ENCODE results near the gene RBM38.

Gene RBM38

GRCh38 chr20:57375652-57376230, 15.5 kb upstream of the RBM38 start:
- Histone ChIP-seq H3K27me3 (ENCODE audit: control insufficient read depth in 1 of 2, insufficient read depth in 2 of 2, low read length in 2 of 2) (no peaks in the 10 kb centered on the region), H3K9me3 (ENCODE audit: low read length) (no peaks in the 10 kb centered on the region), H3K4me1 (ENCODE audit: insufficient read depth, low read length) (no peaks in the 10 kb centered on the region), H3K9ac (ENCODE audit: low read length) (no peak overlapping the region), H3K27ac (ENCODE audit: low read depth, low read length) (no peak overlapping the region), H3K36me3 (ENCODE audit: insufficient read depth, low read length) (peaks cover 68% of the 10 kb centered on the region), H3K4me3 (ENCODE audit: low read depth in 1 of 2, low read length in 2 of 2) (no peak overlapping the region)

- no peaks in the 10 kb centered on the region for H3K27me3 ChIP-seq (ENCODE audit: control insufficient read depth in 1 of 2, insufficient read depth in 2 of 2, low read length in 2 of 2)
These were observed 13.8 kb upstream of the RBM38 start for GRCh38 chr20:57377350-57377749.

GRCh38 chr20:57378107-57378506, 13.1 kb upstream of the RBM38 start:
- H3K36me3 ChIP-seq (ENCODE audit: insufficient read depth, low read length), result peaks cover 50% of the 10 kb centered on the region
- H3K9ac ChIP-seq (ENCODE audit: low read length), result no peak overlapping the region
- no peak overlapping the region for H3K4me3 ChIP-seq (ENCODE audit: low read depth in 1 of 2, low read length in 2 of 2)

More at GRCh38 chr20:57377350-57377749, 13.8 kb upstream of the RBM38 start:
- Histone ChIP-seq H3K9me3 (ENCODE audit: low read length) (no peaks in the 10 kb centered on the region), H3K36me3 (ENCODE audit: insufficient read depth, low read length) (peaks cover 54% of the 10 kb centered on the region), H3K27ac (ENCODE audit: low read depth, low read length) (no peak overlapping the region), H3K4me3 (ENCODE audit: low read depth in 1 of 2, low read length in 2 of 2) (no peak overlapping the region), H3K4me1 (ENCODE audit: insufficient read depth, low read length) (no peaks in the 10 kb centered on the region), H3K9ac (ENCODE audit: low read length) (no peak overlapping the region)

GRCh38 chr20:57378646-57379262, 12.4 kb upstream of the RBM38 start:
- no peaks in the 10 kb centered on the region for H3K4me1 ChIP-seq (ENCODE audit: insufficient read depth, low read length)
- peaks cover 44% of the 10 kb centered on the region for H3K36me3 ChIP-seq (ENCODE audit: insufficient read depth, low read length)

More at GRCh38 chr20:57378107-57378506, 13.1 kb upstream of the RBM38 start:
- no peaks in the 10 kb centered on the region for H3K9me3 ChIP-seq (ENCODE audit: low read length)
- H3K27ac ChIP-seq (ENCODE audit: low read depth, low read length), result no peak overlapping the region
- no peaks in the 10 kb centered on the region for H3K27me3 ChIP-seq (ENCODE audit: control insufficient read depth in 1 of 2, insufficient read depth in 2 of 2, low read length in 2 of 2)
- H3K4me1 ChIP-seq (ENCODE audit: insufficient read depth, low read length), result no peaks in the 10 kb centered on the region

GRCh38 chr20:57379263-57379647, 11.9 kb upstream of the RBM38 start:
- H3K27me3 ChIP-seq (ENCODE audit: control insufficient read depth in 1 of 2, insufficient read depth in 2 of 2, low read length in 2 of 2), result no peaks in the 10 kb centered on the region
- H3K36me3 ChIP-seq (ENCODE audit: insufficient read depth, low read length), result peaks cover 42% of the 10 kb centered on the region
- H3K9ac ChIP-seq (ENCODE audit: low read length), result no peak overlapping the region
- H3K27ac ChIP-seq (ENCODE audit: low read depth, low read length), result no peak overlapping the region
- H3K9me3 ChIP-seq (ENCODE audit: low read length), result no peaks in the 10 kb centered on the region
- H3K4me3 ChIP-seq (ENCODE audit: low read depth in 1 of 2, low read length in 2 of 2), result no peak overlapping the region
- no peaks in the 10 kb centered on the region for H3K4me1 ChIP-seq (ENCODE audit: insufficient read depth, low read length)

More at GRCh38 chr20:57378646-57379262, 12.4 kb upstream of the RBM38 start:
- H3K4me3 ChIP-seq (ENCODE audit: low read depth in 1 of 2, low read length in 2 of 2), result no peak overlapping the region
- no peak overlapping the region for H3K9ac ChIP-seq (ENCODE audit: low read length)
- no peaks in the 10 kb centered on the region for H3K9me3 ChIP-seq (ENCODE audit: low read length)
- no peaks in the 10 kb centered on the region for H3K27me3 ChIP-seq (ENCODE audit: control insufficient read depth in 1 of 2, insufficient read depth in 2 of 2, low read length in 2 of 2)
- H3K27ac ChIP-seq (ENCODE audit: low read depth, low read length), result no peak overlapping the region

GRCh38 chr20:57380081-57380750, 11.0 kb upstream of the RBM38 start:
- Histone ChIP-seq H3K4me3 (ENCODE audit: low read depth in 1 of 2, low read length in 2 of 2) (no peak overlapping the region), H3K27ac (ENCODE audit: low read depth, low read length) (no peak overlapping the region), H3K4me1 (ENCODE audit: insufficient read depth, low read length) (no peaks in the 10 kb centered on the region), H3K36me3 (ENCODE audit: insufficient read depth, low read length) (peaks cover 33% of the 10 kb centered on the region), H3K9me3 (ENCODE audit: low read length) (no peaks in the 10 kb centered on the region), H3K9ac (ENCODE audit: low read length) (no peak overlapping the region), H3K27me3 (ENCODE audit: control insufficient read depth in 1 of 2, insufficient read depth in 2 of 2, low read length in 2 of 2) (no peaks in the 10 kb centered on the region)

GRCh38 chr20:57381596-57382503, 9.3 kb upstream of the RBM38 start:
- no peak overlapping the region for H3K9ac ChIP-seq (ENCODE audit: low read length)
- peaks cover 17% of the 10 kb centered on the region for H3K36me3 ChIP-seq (ENCODE audit: insufficient read depth, low read length)
- peak overlapping the region; percentile 7 for H3K27ac ChIP-seq (ENCODE audit: low read depth, low read length)
- no peaks in the 10 kb centered on the region for H3K27me3 ChIP-seq (ENCODE audit: control insufficient read depth in 1 of 2, insufficient read depth in 2 of 2, low read length in 2 of 2)
- no peaks in the 10 kb centered on the region for H3K4me1 ChIP-seq (ENCODE audit: insufficient read depth, low read length)
- H3K9me3 ChIP-seq (ENCODE audit: low read length), result no peaks in the 10 kb centered on the region
- H3K4me3 ChIP-seq (ENCODE audit: low read depth in 1 of 2, low read length in 2 of 2), result no peak overlapping the region

GRCh38 chr20:57382516-57382915, 8.7 kb upstream of the RBM38 start:
- Histone ChIP-seq H3K9me3 (ENCODE audit: low read length) (no peaks in the 10 kb centered on the region), H3K9ac (ENCODE audit: low read length) (no peak overlapping the region), H3K27me3 (ENCODE audit: control insufficient read depth in 1 of 2, insufficient read depth in 2 of 2, low read length in 2 of 2) (no peaks in the 10 kb centered on the region), H3K27ac (ENCODE audit: low read depth, low read length) (no peak overlapping the region), H3K4me1 (ENCODE audit: insufficient read depth, low read length) (no peaks in the 10 kb centered on the region), H3K4me3 (ENCODE audit: low read depth in 1 of 2, low read length in 2 of 2) (no peak overlapping the region), H3K36me3 (ENCODE audit: insufficient read depth, low read length) (peaks cover 16% of the 10 kb centered on the region)

GRCh38 chr20:57383447-57384347, 7.5 kb upstream of the RBM38 start:
- Histone ChIP-seq H3K27ac (ENCODE audit: low read depth, low read length) (no peak overlapping the region), H3K4me3 (ENCODE audit: low read depth in 1 of 2, low read length in 2 of 2) (no peak overlapping the region), H3K4me1 (ENCODE audit: insufficient read depth, low read length) (no peaks in the 10 kb centered on the region), H3K36me3 (ENCODE audit: insufficient read depth, low read length) (peaks cover 14% of the 10 kb centered on the region), H3K27me3 (ENCODE audit: control insufficient read depth in 1 of 2, insufficient read depth in 2 of 2, low read length in 2 of 2) (no peaks in the 10 kb centered on the region), H3K9ac (ENCODE audit: low read length) (no peak overlapping the region), H3K9me3 (ENCODE audit: low read length) (no peaks in the 10 kb centered on the region)

GRCh38 chr20:57384486-57384885, 6.7 kb upstream of the RBM38 start:
- Histone ChIP-seq H3K36me3 (ENCODE audit: insufficient read depth, low read length) (peaks cover 10% of the 10 kb centered on the region), H3K27me3 (ENCODE audit: control insufficient read depth in 1 of 2, insufficient read depth in 2 of 2, low read length in 2 of 2) (no peaks in the 10 kb centered on the region), H3K4me1 (ENCODE audit: insufficient read depth, low read length) (peaks cover 1% of the 10 kb centered on the region), H3K9ac (ENCODE audit: low read length) (no peak overlapping the region), H3K9me3 (ENCODE audit: low read length) (no peaks in the 10 kb centered on the region), H3K27ac (ENCODE audit: low read depth, low read length) (no peak overlapping the region), H3K4me3 (ENCODE audit: low read depth in 1 of 2, low read length in 2 of 2) (no peak overlapping the region)

Data from muscle layer of colon (tissue), 2 donors.